PC-3 (cell line): Measurements from ENCODE around the gene CACNA1C. TPM values are rescaled to one million over a fixed set of nuclear protein-coding genes. Genes with fewer than 3 reads are reported as not detected.

Source experiments
- ATAC-seq: fragments of 200-7000 bp; cut with Tn5 transposase; 2 replicates; pipeline ENCODE4 v1.9.1; 2020; ENCODE audit warnings: mild to moderate bottlenecking, moderate library complexity
- BruUV-seq: library from RNA; stranded (reverse); fragments of 400-500 nt; replicated peaks from 2 replicates; lab custom pipeline; 2021; lab: Mats Ljungman, UMichigan
- CTCF ChIA-PET: fragments of 300-600 bp; sonication (Branson Sonifier 250); formaldehyde crosslinking; loops from one replicate; lab custom pipeline; 2022; ENCODE audit warnings: antibody characterized with exemption; lab: Charles Lee
- POLR2A ChIA-PET: fragments of 300-600 bp; sonication (Branson Sonifier 250); formaldehyde crosslinking; loops from one replicate; lab custom pipeline; 2022; ENCODE audit warnings: antibody characterized with exemption; ENCODE audit not compliant: unreplicated experiment; lab: Charles Lee
- DNase-seq: peaks from one replicate; pipeline ENCODE4 v3.0.0-alpha.2; 2015
- H2AFZ ChIP-seq: fragments of 300-600 bp; sonication (generic); 2 replicates; pipeline ENCODE4 v1.6.0; 2016; ENCODE audit warnings: antibody characterized with exemption, low read length
- H3F3A ChIP-seq: fragments of 300-600 bp; sonication (generic); one replicate; pipeline ENCODE4 v1.6.0; 2017; ENCODE audit warnings: antibody characterized with exemption, low read length, control low read depth, mild to moderate bottlenecking; ENCODE audit not compliant: unreplicated experiment
- H3K27ac ChIP-seq: fragments of 300-600 bp; sonication (generic); 2 replicates; pipeline ENCODE4 v1.5.1; 2016; ENCODE audit warnings: mild to moderate bottlenecking, low read length
- H3K27me3 ChIP-seq: fragments of 300-600 bp; sonication (generic); 2 replicates; pipeline ENCODE4 v1.6.1; 2016; ENCODE audit warnings: low read length, mixed read lengths
- H3K36me3 ChIP-seq: fragments of 300-600 bp; sonication (generic); 2 replicates; pipeline ENCODE4 v1.6.1; 2016; ENCODE audit warnings: low read depth, mixed run types, low read length, mixed read lengths
- H3K4me1 ChIP-seq: fragments of 300-600 bp; sonication (generic); 2 replicates; pipeline ENCODE4 v1.5.1; 2016; ENCODE audit warnings: low read length; ENCODE audit not compliant: insufficient read depth
- H3K4me2 ChIP-seq: fragments of 300-600 bp; sonication (generic); 2 replicates; pipeline ENCODE4 v1.6.0; 2016; ENCODE audit warnings: low read length
- H3K4me3 ChIP-seq: fragments of 300-600 bp; sonication (generic); 2 replicates; pipeline ENCODE4 v1.5.1; 2016; ENCODE audit warnings: mild to moderate bottlenecking, low read length, mixed read lengths
- H3K79me2 ChIP-seq: fragments of 300-600 bp; sonication (generic); 2 replicates; pipeline ENCODE4 v1.6.1; 2017; ENCODE audit warnings: low read length, mixed read lengths
- H3K9ac ChIP-seq: fragments of 300-600 bp; sonication (generic); 2 replicates; pipeline ENCODE4 v1.6.0; 2016; ENCODE audit warnings: mild to moderate bottlenecking, low read length
- H3K9me2 ChIP-seq: fragments of 300-600 bp; sonication (generic); replicated peaks from 2 replicates; pipeline ENCODE4 v1.6.1; 2016; ENCODE audit warnings: mixed run types, low read length, mixed read lengths
- H3K9me3 ChIP-seq: fragments of 300-600 bp; sonication (generic); 2 replicates; pipeline ENCODE4 v1.6.1; 2016; ENCODE audit warnings: low read length, mixed read lengths
- H4K20me1 ChIP-seq: fragments of 300-600 bp; sonication (generic); 2 replicates; pipeline ENCODE4 v1.6.1; 2016; ENCODE audit warnings: low read length, mixed read lengths
- EZH2 ChIP-seq: fragments of 300-600 bp; sonication (generic); IDR thresholded peaks from one replicate; pipeline ENCODE4 v1.6.1; 2017; ENCODE audit warnings: antibody characterized with exemption, mild to moderate bottlenecking, low read length; ENCODE audit not compliant: unreplicated experiment
- EZH2phosphoT487 ChIP-seq: fragments of 300-600 bp; sonication (generic); IDR thresholded peaks from 2 replicates; pipeline ENCODE4 v1.6.1; 2018; ENCODE audit warnings: mild to moderate bottlenecking, antibody characterized with exemption, low read length, borderline replicate concordance
- intact Hi-C: fragments of 100-400 bp; cut with micrococcal nuclease; formaldehyde crosslinking; loops from 2 replicates; pipeline ENCODE4 v1.9.0; 2023
- total RNA-seq: library from RNA; depleted of rRNA; stranded (reverse); fragments of >200 nt; gene quantifications from 2 replicates; pipeline ENCODE4 v1.2.3, GENCODE V29; 2014
- TF ChIP-seq, protein P1 (sequence below): fragments of 300-600 bp; sonication (generic); conservative IDR thresholded peaks from 2 replicates; pipeline ENCODE4 v1.5.1; 2017; ENCODE audit warnings: antibody characterized with exemption, low read depth, mild to moderate bottlenecking, low read length

Gene CACNA1C
- total RNA-seq, 1 experiment from 2014 or later, result not detected

- ChIA-PET CTCF (no interaction called here), POLR2A (no interaction called here)
- ATAC-seq (no peak), DNase-seq (no peak)
- H3K4me1 ChIP-seq, result no peaks in the 10 kb centered on the region
- H3K4me2 ChIP-seq, result no peak overlapping the region
- H3K9ac ChIP-seq, result no peak overlapping the region
- no peaks in the 10 kb centered on the region for H3K9me2 ChIP-seq
- no peak overlapping the region for H3K27ac ChIP-seq
- TF ChIP-seq EZH2 (no peak), EZH2phosphoT487 (no peak)
- TF ChIP-seq, protein P1, sequence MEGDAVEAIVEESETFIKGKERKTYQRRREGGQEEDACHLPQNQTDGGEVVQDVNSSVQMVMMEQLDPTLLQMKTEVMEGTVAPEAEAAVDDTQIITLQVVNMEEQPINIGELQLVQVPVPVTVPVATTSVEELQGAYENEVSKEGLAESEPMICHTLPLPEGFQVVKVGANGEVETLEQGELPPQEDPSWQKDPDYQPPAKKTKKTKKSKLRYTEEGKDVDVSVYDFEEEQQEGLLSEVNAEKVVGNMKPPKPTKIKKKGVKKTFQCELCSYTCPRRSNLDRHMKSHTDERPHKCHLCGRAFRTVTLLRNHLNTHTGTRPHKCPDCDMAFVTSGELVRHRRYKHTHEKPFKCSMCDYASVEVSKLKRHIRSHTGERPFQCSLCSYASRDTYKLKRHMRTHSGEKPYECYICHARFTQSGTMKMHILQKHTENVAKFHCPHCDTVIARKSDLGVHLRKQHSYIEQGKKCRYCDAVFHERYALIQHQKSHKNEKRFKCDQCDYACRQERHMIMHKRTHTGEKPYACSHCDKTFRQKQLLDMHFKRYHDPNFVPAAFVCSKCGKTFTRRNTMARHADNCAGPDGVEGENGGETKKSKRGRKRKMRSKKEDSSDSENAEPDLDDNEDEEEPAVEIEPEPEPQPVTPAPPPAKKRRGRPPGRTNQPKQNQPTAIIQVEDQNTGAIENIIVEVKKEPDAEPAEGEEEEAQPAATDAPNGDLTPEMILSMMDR, result no peak
- H3F3A ChIP-seq, result no peaks in the 10 kb centered on the region
- H4K20me1 ChIP-seq, result no peaks in the 10 kb centered on the region
- no peak overlapping the region for H2AFZ ChIP-seq
- peaks cover 4% of the 10 kb centered on the region for H3K27me3 ChIP-seq
- H3K79me2 ChIP-seq, result no peaks in the 10 kb centered on the region
- H3K4me3 ChIP-seq, result no peak overlapping the region
- intact Hi-C loops, result no loop called here
- no TSS peak for BruUV-seq
- H3K9me3 ChIP-seq, result no peaks in the 10 kb centered on the region
- no peaks in the 10 kb centered on the region for H3K36me3 ChIP-seq
Measured at GRCh38 chr12:2391740-2392331, 339.0 kb downstream of the CACNA1C start.

- no peaks in the 10 kb centered on the region for H3F3A ChIP-seq
- ChIA-PET CTCF (no interaction called here), POLR2A (no interaction called here)
- H3K4me3 ChIP-seq, result no peak overlapping the region
- DNase-seq (no peak), ATAC-seq (no peak)
- H4K20me1 ChIP-seq, result no peaks in the 10 kb centered on the region
- H3K9me2 ChIP-seq, result no peaks in the 10 kb centered on the region
- H3K4me1 ChIP-seq, result no peaks in the 10 kb centered on the region
- H3K4me2 ChIP-seq, result no peak overlapping the region
- H2AFZ ChIP-seq, result no peak overlapping the region
- no TSS peak for BruUV-seq
- intact Hi-C loops, result no loop called here
- H3K79me2 ChIP-seq, result no peaks in the 10 kb centered on the region
- no peaks in the 10 kb centered on the region for H3K36me3 ChIP-seq
- TF ChIP-seq EZH2 (no peak), EZH2phosphoT487 (no peak)
- TF ChIP-seq, protein P1, result no peak
- no peak overlapping the region for H3K9ac ChIP-seq
- no peaks in the 10 kb centered on the region for H3K9me3 ChIP-seq
- H3K27ac ChIP-seq, result no peak overlapping the region
- peaks cover 4% of the 10 kb centered on the region for H3K27me3 ChIP-seq
Measured at GRCh38 chr12:2393016-2393415, 340.2 kb downstream of the CACNA1C start.

DNA sequence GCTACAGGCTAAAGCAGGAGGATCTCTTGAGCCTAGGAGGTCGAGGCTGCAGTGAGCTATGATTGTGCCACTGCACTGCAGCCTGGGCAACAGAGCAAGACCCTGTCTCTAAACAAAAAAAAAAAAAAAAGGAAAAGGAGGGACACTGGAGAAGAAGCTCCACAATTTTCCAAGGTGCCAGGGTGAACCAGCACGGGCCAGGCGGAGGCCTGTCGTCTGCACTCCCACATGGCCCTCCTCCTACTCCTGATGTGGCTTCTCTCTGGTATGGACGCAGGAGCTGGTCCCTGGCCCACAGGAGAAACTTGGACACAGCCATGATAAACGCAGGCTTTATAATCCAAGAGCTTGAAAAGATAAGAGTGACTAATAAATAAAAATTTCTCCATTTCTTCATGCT, 341.2 kb downstream of the CACNA1C start:
- Histone ChIP-seq H3K79me2 (no peaks in the 10 kb centered on the region), H3F3A (no peaks in the 10 kb centered on the region), H3K4me2 (no peak overlapping the region), H3K9ac (no peak overlapping the region), H3K27me3 (peaks cover 4% of the 10 kb centered on the region), H3K4me1 (no peaks in the 10 kb centered on the region), H4K20me1 (no peaks in the 10 kb centered on the region), H3K4me3 (no peak overlapping the region), H3K27ac (no peak overlapping the region), H3K9me2 (no peaks in the 10 kb centered on the region), H2AFZ (no peak overlapping the region), H3K36me3 (no peaks in the 10 kb centered on the region), H3K9me3 (no peaks in the 10 kb centered on the region)
- POLR2A ChIA-PET, result no interaction called here
- ATAC-seq (no peak), DNase-seq (no peak)
- intact Hi-C loops, result no loop called here
- TF ChIP-seq EZH2phosphoT487 (no peak), EZH2 (no peak)
- TF ChIP-seq, protein P1, result no peak
- CTCF ChIA-PET, result no interaction called here
- no TSS peak for BruUV-seq
